H9 (cell line): ENCODE data around the gene CMTM5. TPM values are rescaled to one million over a fixed set of nuclear protein-coding genes. Genes with fewer than 3 reads are reported as not detected.

Source experiments
- DNase-seq: peaks from one replicate; pipeline ENCODE4 v3.0.0-alpha.2; 2017
- H2AFZ ChIP-seq: one replicate; pipeline ENCODE4 v1.6.1; 2013; ENCODE audit warnings: mild to moderate bottlenecking, low read length, control low read depth, moderate library complexity
- H2AK5ac ChIP-seq: 2 replicates; pipeline ENCODE4 v1.6.1; 2013; ENCODE audit warnings: low read length, control low read depth, mixed read lengths; ENCODE audit not compliant: insufficient read length
- H2BK120ac ChIP-seq: one replicate; pipeline ENCODE4 v1.6.1; 2013; ENCODE audit warnings: low read depth, mild to moderate bottlenecking, low read length, control low read depth, inconsistent platforms; ENCODE audit not compliant: poor library complexity, severe bottlenecking
- H2BK12ac ChIP-seq: 2 replicates; pipeline ENCODE4 v1.6.1; 2013; ENCODE audit warnings: low read length, control low read depth, mixed read lengths, low read depth; ENCODE audit not compliant: insufficient read length
- H2BK15ac ChIP-seq: 2 replicates; pipeline ENCODE4 v1.6.1; 2013; ENCODE audit warnings: low read depth, low read length, control low read depth
- H2BK20ac ChIP-seq: one replicate; pipeline ENCODE4 v1.6.1; 2013; ENCODE audit warnings: low read depth, mild to moderate bottlenecking, low read length, control low read depth, inconsistent platforms; ENCODE audit not compliant: poor library complexity, severe bottlenecking
- H2BK5ac ChIP-seq: 2 replicates; pipeline ENCODE4 v1.6.1; 2013; ENCODE audit warnings: low read length, control low read depth, mixed read lengths; ENCODE audit not compliant: insufficient read length
- H3K14ac ChIP-seq: 2 replicates; pipeline ENCODE4 v1.6.1; 2013; ENCODE audit warnings: low read length, control low read depth; ENCODE audit not compliant: insufficient read depth
- H3K18ac ChIP-seq: 2 replicates; pipeline ENCODE4 v1.6.1; 2013; ENCODE audit warnings: low read depth, mild to moderate bottlenecking, mixed read lengths, low read length, control low read depth; ENCODE audit not compliant: insufficient read length
- H3K23ac ChIP-seq: 2 replicates; pipeline ENCODE4 v1.6.1; 2013; ENCODE audit warnings: low read length, control low read depth, mixed read lengths, low read depth; ENCODE audit not compliant: insufficient read length
- H3K23me2 ChIP-seq: 2 replicates; pipeline ENCODE4 v1.6.1; 2013; ENCODE audit warnings: low read depth, mild to moderate bottlenecking, mixed read lengths, low read length, control low read depth; ENCODE audit not compliant: insufficient read length, poor library complexity, severe bottlenecking
- H3K27ac ChIP-seq: 2 replicates; pipeline ENCODE4 v1.5.1; 2013; ENCODE audit warnings: low read length, control low read depth, mixed read lengths, low read depth; ENCODE audit not compliant: insufficient read length
- H3K27me3 ChIP-seq: 2 replicates; pipeline ENCODE4 v1.6.1; 2013; ENCODE audit warnings: low read length, control low read depth, inconsistent platforms; ENCODE audit not compliant: insufficient read depth
- H3K4ac ChIP-seq: 2 replicates; pipeline ENCODE4 v1.6.1; 2013; ENCODE audit warnings: low read depth, mild to moderate bottlenecking, control low read depth, inconsistent platforms, low read length, moderate library complexity
- H3K4me1 ChIP-seq: 2 replicates; pipeline ENCODE4 v1.6.1; 2013; ENCODE audit warnings: low read length, control low read depth, inconsistent platforms; ENCODE audit not compliant: insufficient read depth
- H3K4me2 ChIP-seq: 2 replicates; pipeline ENCODE4 v1.6.1; 2013; ENCODE audit warnings: low read length, control low read depth, mixed read lengths; ENCODE audit not compliant: insufficient read length, insufficient read depth
- H3K56ac ChIP-seq: 2 replicates; pipeline ENCODE4 v1.6.1; 2013; ENCODE audit warnings: low read depth, mild to moderate bottlenecking, mixed read lengths, low read length, control low read depth; ENCODE audit not compliant: insufficient read length
- H3K79me1 ChIP-seq: 2 replicates; pipeline ENCODE4 v1.6.1; 2013; ENCODE audit warnings: low read depth, mild to moderate bottlenecking, moderate library complexity, low read length, control low read depth, inconsistent platforms; ENCODE audit not compliant: insufficient read depth, poor library complexity, severe bottlenecking
- H3K79me2 ChIP-seq: 2 replicates; pipeline ENCODE4 v1.6.1; 2013; ENCODE audit warnings: low read length, control low read depth, inconsistent platforms; ENCODE audit not compliant: insufficient read depth
- H3K9ac ChIP-seq: 2 replicates; pipeline ENCODE4 v1.6.1; 2013; ENCODE audit warnings: low read length, control low read depth, mixed read lengths; ENCODE audit not compliant: insufficient read length; ENCODE audit errors: extremely low read depth
- H3K9me3 ChIP-seq: one replicate; pipeline ENCODE4 v1.6.1; 2013; ENCODE audit warnings: low read depth, low read length, inconsistent platforms; ENCODE audit not compliant: control insufficient read depth
- H3T11ph ChIP-seq: one replicate; pipeline ENCODE4 v1.6.1; 2013; ENCODE audit warnings: mild to moderate bottlenecking, low read length, control low read depth, inconsistent platforms
- H4K20me1 ChIP-seq: one replicate; pipeline ENCODE4 v1.6.1; 2013; ENCODE audit not compliant: control insufficient read depth, insufficient read length, insufficient read depth
- H4K5ac ChIP-seq: 2 replicates; pipeline ENCODE4 v1.6.1; 2013; ENCODE audit warnings: low read depth, mild to moderate bottlenecking, mixed read lengths, low read length, control low read depth; ENCODE audit not compliant: insufficient read length
- H4K8ac ChIP-seq: replicated peaks from 2 replicates; pipeline ENCODE4 v1.6.1; 2013; ENCODE audit warnings: low read length, control low read depth, mixed read lengths, low read depth; ENCODE audit not compliant: insufficient read length
- H4K91ac ChIP-seq: 2 replicates; pipeline ENCODE4 v1.6.1; 2013; ENCODE audit warnings: low read depth, mild to moderate bottlenecking, moderate library complexity, mixed read lengths, low read length, control low read depth; ENCODE audit not compliant: insufficient read length
- H3K27ac Mint-ChIP-seq, 3 experiments: 2 replicates in 2 of 3; 3 replicates in 1 of 3; pipeline ENCODE4 v1.8.0; 2020 to 2021; ENCODE audit warnings: mixed read lengths in 3 of 3, mild to moderate bottlenecking in 1 of 3, moderate library complexity in 1 of 3
- H3K27me3 Mint-ChIP-seq: 2 replicates; pipeline ENCODE4 v1.8.0; 2021; ENCODE audit warnings: low read depth, mild to moderate bottlenecking, moderate library complexity, mixed read lengths
- H3K36me3 Mint-ChIP-seq, 3 experiments: 2 replicates in 2 of 3; 3 replicates in 1 of 3; pipeline ENCODE4 v1.8.0; 2020 to 2021; ENCODE audit warnings: low read depth in 3 of 3, mixed read lengths in 3 of 3; ENCODE audit not compliant: insufficient read depth in 1 of 3
- H3K4me1 Mint-ChIP-seq, 2 experiments: 2 replicates each; pipeline ENCODE4 v1.8.0; 2020; ENCODE audit warnings: mixed read lengths in 2 of 2
- H3K4me3 Mint-ChIP-seq, 2 experiments: 2 replicates in 1 of 2; 3 replicates in 1 of 2; pipeline ENCODE4 v1.8.0; 2020 to 2021; ENCODE audit warnings: mild to moderate bottlenecking in 2 of 2, mixed read lengths in 2 of 2, moderate library complexity in 1 of 2
- H3K9me3 Mint-ChIP-seq, 2 experiments: 2 replicates in 1 of 2; 3 replicates in 1 of 2; pipeline ENCODE4 v1.8.0; 2020; ENCODE audit warnings: mild to moderate bottlenecking in 2 of 2, mixed read lengths in 2 of 2, moderate library complexity in 1 of 2
- CTCF ChIP-seq: fragments of 200-600 bp; sonication (generic); conservative IDR thresholded peaks from 3 replicates; pipeline ENCODE4 v1.8.0; 2021; ENCODE audit warnings: antibody characterized with exemption, mild to moderate bottlenecking
- WGBS: extraction: QIAGEN DNeasy Blood & Tissue Kit; methylation state at CpG from one replicate; pipeline ENCODE4 v1.1.7; 2013; ENCODE audit warnings: missing lambda C conversion rate, low lambda C conversion rate, mixed read lengths; ENCODE audit not compliant: insufficient read length; ENCODE audit errors: extremely low coverage; 5-methylcytosine and 5-hydroxymethylcytosine counted together
- total RNA-seq: library from RNA; stranded (reverse); gene quantifications from 2 replicates; pipeline ENCODE4 v1.2.1, GENCODE V29; 2021

Gene CMTM5
- total RNA-seq, 1 experiment from 2014 or later: not detected

DNA sequence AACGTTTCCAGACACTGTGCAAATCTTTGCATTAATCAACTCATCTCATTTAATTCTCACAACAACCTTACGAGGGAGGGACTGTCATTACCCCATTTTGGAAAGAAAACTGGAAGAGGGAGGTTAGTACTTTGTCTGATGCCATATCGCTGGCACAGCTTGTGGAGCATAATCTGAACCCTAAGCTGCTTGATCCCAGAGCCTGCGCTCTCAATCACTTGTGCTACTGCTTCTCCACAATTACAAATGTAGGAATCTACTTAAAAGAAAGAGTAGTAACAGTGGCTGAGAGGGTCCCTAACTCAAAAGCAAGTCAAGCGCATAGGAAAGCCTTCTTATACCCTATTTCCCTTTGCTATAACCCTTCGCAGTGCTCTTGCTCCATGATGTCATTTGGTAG lies 15.1 kb upstream of the CMTM5 start:
- Histone ChIP-seq H3K9ac (no peak overlapping the region), H3K14ac (no peak overlapping the region), H2AK5ac (no peak overlapping the region), H3K23ac (no peak overlapping the region), H3K27me3 (no peaks in the 10 kb centered on the region), H2BK15ac (no peak overlapping the region), H3K4ac (no peak overlapping the region), H4K5ac (no peak overlapping the region), H2AFZ (no peak overlapping the region), H3K56ac (no peak overlapping the region), H2BK120ac (no peak overlapping the region), H3K79me2 (no peaks in the 10 kb centered on the region), H4K8ac (no peak overlapping the region), H3K23me2 (peaks cover 22% of the 10 kb centered on the region), H2BK5ac (no peak overlapping the region), H3K9me3 (no peaks in the 10 kb centered on the region), H3K27ac (no peak overlapping the region), H3K79me1 (no peaks in the 10 kb centered on the region), H3K18ac (no peak overlapping the region), H3K4me2 (no peak overlapping the region), H3T11ph (no peak overlapping the region), H4K91ac (no peak overlapping the region), H2BK20ac (no peak overlapping the region), H3K4me1 (peaks cover 4% of the 10 kb centered on the region; the same call in 1 of the 2 replicates), H2BK12ac (no peak overlapping the region), H4K20me1 (no peaks in the 10 kb centered on the region)
- Mint-ChIP-seq H3K27me3 (peaks cover 5% of the 10 kb centered on the region; the same call in 1 of the 2 replicates), H3K27ac (no peak overlapping the region), H3K4me3 (no peak overlapping the region; a peak in 1 of 5 replicates), H3K36me3 (peaks cover 21 to 49% (median 35%) of the 10 kb centered on the region in 3 experiments), H3K4me1 (peaks cover 26 to 31% of the 10 kb centered on the region in 2 experiments), H3K9me3 (no peaks in the 10 kb centered on the region; a peak in 1 of 5 replicates)
- TF ChIP-seq CTCF: no peak
- WGBS: no CpG with 5 or more reads among the region's 6 CpGs
- no peak for DNase-seq
